ENCODE results near the gene COA5.

Gene COA5

GRCh38 chr2:98550165-98550564, 58.1 kb downstream of the COA5 start:
- no peak for TF ChIP-seq CTCF (IDR thresholded peaks at IDR 0.05)
- no peak overlapping the region for H3K4me3 ChIP-seq (ENCODE audit: low read depth in 1 of 2, low read length in 1 of 2)
- H3K36me3 ChIP-seq = peaks cover 100% of the 10 kb centered on the region
- peaks cover 3 to 7% of the 10 kb centered on the region in 2 experiments for H3K4me1 ChIP-seq (ENCODE audit: control insufficient read depth in 1 of 2, insufficient read depth in 1 of 2, low read depth in 1 of 2, low read length in 1 of 2)
- no peaks in the 10 kb centered on the region for H3K9me3 ChIP-seq
- H3K27ac ChIP-seq = no peak overlapping the region
- no peaks in the 10 kb centered on the region for H3K27me3 ChIP-seq

Measured in neutrophil (primary cell).